Embryonic facial prominence (tissue), 1 donor: ENCODE data around the gene ATP6V0A4.
"Not testable (repeated sequence)": the region's sequence is repeated elsewhere in the genome, so short reads cannot be mapped to it uniquely, and the experiment has no call there.

Experiments used
- DNase-seq: peaks from one replicate; pipeline ENCODE4 v3.0.0-alpha.2; 2016; ENCODE audit errors: extremely low spot score

The ATP6V0A4 gene

GRCh38 chr7:138750901-138751464 is 47.0 kb downstream of the ATP6V0A4 start:
- no peak for DNase-seq

- no peak for DNase-seq
Measured at GRCh38 chr7:138750473-138750872, 47.5 kb downstream of the ATP6V0A4 start.

- no peak for DNase-seq
Measured at GRCh38 chr7:138749960-138750359, 48.0 kb downstream of the ATP6V0A4 start.

GRCh38 chr7:138748666-138749065 is 49.3 kb downstream of the ATP6V0A4 start:
- DNase-seq = no peak

GRCh38 chr7:138746073-138746472 is 51.9 kb downstream of the ATP6V0A4 start:
- no peak for DNase-seq

- no peak for DNase-seq
Measured at GRCh38 chr7:138745189-138745588, 52.8 kb downstream of the ATP6V0A4 start.

- DNase-seq = no peak
Measured at GRCh38 chr7:138741453-138741735, 56.6 kb downstream of the ATP6V0A4 start.

- no peak for DNase-seq
Measured at GRCh38 chr7:138739859-138740258, 58.1 kb downstream of the ATP6V0A4 start.

- peak; percentile 77 for DNase-seq
Measured at GRCh38 chr7:138738551-138739335, 59.3 kb downstream of the ATP6V0A4 start.

- no peak for DNase-seq
Measured at GRCh38 chr7:138738114-138738513, 59.9 kb downstream of the ATP6V0A4 start.

- no peak for DNase-seq
Measured at GRCh38 chr7:138735399-138735798, 62.6 kb downstream of the ATP6V0A4 start.

GRCh38 chr7:138731733-138732132 is 66.3 kb downstream of the ATP6V0A4 start:
- not testable (repeated sequence) for DNase-seq

- DNase-seq = no peak
Measured at GRCh38 chr7:138729444-138729843, 68.6 kb downstream of the ATP6V0A4 start.

- DNase-seq = no peak
Measured at GRCh38 chr7:138727336-138728099, 70.5 kb downstream of the ATP6V0A4 start.

GRCh38 chr7:138726288-138726687 is 71.7 kb downstream of the ATP6V0A4 start:
- DNase-seq = no peak

- no peak for DNase-seq
Measured at GRCh38 chr7:138720286-138720685, 77.7 kb downstream of the ATP6V0A4 start.

- DNase-seq = no peak
Measured at GRCh38 chr7:138716889-138717288, 81.1 kb downstream of the ATP6V0A4 start.

- DNase-seq = no peak
Measured at GRCh38 chr7:138713191-138713590, 84.8 kb downstream of the ATP6V0A4 start.

GRCh38 chr7:138712652-138713051 is 85.3 kb downstream of the ATP6V0A4 start:
- DNase-seq = no peak

- no peak for DNase-seq
Measured at GRCh38 chr7:138710536-138711385, 87.2 kb downstream of the ATP6V0A4 start.

- DNase-seq = no peak
Measured at GRCh38 chr7:138705167-138705566, 92.8 kb downstream of the ATP6V0A4 start.

- DNase-seq = no peak
Measured at GRCh38 chr7:138701537-138701923, 96.5 kb downstream of the ATP6V0A4 start.
